GM10266 (cell line): ENCODE measurements around the gene EDA2R.
A peak's percentile ranks its signal among the peaks of the same experiment; 100 is the strongest.

Source experiments
- DNase-seq: peaks from one replicate; pipeline ENCODE4 v3.0.0; 2012; ENCODE audit errors: extremely low spot score
- TF ChIP-seq, protein P1 (sequence below): IDR thresholded peaks from 2 replicates; pipeline ENCODE4 v1.5.1; 2012; ENCODE audit warnings: mild to moderate bottlenecking, low read depth; ENCODE audit not compliant: control insufficient read depth, insufficient read depth; ENCODE audit errors: missing control alignments

The EDA2R gene, protein sequence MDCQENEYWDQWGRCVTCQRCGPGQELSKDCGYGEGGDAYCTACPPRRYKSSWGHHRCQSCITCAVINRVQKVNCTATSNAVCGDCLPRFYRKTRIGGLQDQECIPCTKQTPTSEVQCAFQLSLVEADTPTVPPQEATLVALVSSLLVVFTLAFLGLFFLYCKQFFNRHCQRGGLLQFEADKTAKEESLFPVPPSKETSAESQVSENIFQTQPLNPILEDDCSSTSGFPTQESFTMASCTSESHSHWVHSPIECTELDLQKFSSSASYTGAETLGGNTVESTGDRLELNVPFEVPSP

DNA sequence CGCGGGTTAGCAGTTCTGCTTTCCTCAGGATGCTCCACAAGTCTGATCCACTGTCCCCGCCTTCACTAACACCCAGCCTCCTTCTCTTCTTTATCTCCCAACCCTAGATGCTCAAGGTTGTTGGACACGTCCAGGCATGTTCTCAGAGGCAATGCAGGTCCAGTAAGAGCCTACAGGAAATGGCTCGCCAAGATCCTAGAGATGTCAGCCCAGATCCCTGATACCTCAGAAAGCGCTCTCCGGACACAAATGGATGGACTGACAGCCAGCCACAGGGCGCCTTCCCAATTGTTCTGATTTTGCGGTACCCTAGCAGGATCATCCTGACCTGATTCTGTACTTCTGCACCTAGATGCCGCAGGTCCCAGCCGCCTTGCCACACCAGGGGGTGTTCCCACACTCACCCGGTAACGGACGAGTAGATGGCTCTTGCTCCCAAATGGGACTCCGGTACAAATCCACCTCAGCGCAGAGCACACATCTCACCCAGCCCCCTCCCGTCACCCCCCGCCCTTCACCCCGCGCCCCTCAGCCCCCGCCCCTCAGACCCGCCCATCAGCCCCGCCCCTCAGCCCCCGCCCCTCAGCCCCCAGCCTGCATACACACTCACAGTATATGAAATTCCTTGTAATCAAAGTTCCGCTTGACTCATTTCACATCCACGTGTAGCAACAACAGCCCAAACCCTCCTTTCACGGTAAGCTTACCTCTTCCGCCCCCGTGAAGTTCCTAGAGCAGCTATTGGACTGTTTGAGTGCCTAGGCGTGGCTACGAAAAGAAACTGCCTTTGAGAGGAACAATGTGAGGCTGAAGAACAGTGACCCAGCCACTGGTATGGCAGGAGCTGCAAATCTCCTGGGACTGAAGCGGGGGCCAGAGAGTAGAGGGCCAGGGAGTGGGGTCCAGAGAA lies at the start of gene EDA2R:
Gene EDA2R, minus strand, starts transcription at position 488 of the 910 bp plus-strand sequence. CDS start 23,058 bp downstream, outside the sequence.
- TF ChIP-seq, protein P1, sequence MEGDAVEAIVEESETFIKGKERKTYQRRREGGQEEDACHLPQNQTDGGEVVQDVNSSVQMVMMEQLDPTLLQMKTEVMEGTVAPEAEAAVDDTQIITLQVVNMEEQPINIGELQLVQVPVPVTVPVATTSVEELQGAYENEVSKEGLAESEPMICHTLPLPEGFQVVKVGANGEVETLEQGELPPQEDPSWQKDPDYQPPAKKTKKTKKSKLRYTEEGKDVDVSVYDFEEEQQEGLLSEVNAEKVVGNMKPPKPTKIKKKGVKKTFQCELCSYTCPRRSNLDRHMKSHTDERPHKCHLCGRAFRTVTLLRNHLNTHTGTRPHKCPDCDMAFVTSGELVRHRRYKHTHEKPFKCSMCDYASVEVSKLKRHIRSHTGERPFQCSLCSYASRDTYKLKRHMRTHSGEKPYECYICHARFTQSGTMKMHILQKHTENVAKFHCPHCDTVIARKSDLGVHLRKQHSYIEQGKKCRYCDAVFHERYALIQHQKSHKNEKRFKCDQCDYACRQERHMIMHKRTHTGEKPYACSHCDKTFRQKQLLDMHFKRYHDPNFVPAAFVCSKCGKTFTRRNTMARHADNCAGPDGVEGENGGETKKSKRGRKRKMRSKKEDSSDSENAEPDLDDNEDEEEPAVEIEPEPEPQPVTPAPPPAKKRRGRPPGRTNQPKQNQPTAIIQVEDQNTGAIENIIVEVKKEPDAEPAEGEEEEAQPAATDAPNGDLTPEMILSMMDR: no peak
- peak; percentile 52 for DNase-seq

DNA sequence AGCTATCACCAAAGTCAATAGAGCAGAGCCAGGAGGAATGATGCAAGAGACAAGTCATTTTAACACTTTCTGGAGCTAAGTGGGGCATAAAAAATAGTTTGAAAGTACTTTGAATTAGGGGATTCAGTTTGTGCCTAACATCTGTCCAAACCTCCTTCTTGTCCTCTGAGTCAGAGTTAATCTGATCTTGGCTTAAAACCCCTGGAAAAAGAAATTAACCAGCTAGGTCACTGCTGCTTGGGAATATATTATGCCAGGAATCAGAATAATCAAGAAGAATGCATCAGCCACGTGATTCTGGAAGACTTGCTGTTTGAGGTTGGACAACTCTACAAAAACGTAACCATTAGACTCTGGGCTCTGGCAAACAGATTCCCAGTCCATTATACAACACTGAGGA lies 45.3 kb upstream of the EDA2R start:
- no peak for DNase-seq
- TF ChIP-seq, protein P1: no peak

DNA sequence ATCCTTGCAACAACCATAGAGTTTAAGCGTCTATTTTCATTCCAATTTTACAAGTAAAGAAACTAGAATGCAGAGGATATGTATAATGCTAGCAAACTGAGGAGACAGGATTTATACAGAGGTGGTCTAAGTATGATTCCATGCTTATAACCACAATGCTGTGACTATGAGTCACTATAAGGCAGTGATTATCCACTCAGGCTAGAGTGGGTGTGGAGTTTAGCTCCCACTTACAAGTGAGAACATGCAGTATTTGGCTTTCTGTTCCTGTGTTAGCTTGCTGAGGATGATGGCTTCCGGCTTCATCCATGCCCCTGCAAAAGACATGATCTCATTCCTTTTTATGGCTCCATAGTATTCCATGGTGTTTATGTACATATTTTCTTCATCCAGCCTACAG lies 41.6 kb upstream of the EDA2R start:
- no peak for DNase-seq

DNA sequence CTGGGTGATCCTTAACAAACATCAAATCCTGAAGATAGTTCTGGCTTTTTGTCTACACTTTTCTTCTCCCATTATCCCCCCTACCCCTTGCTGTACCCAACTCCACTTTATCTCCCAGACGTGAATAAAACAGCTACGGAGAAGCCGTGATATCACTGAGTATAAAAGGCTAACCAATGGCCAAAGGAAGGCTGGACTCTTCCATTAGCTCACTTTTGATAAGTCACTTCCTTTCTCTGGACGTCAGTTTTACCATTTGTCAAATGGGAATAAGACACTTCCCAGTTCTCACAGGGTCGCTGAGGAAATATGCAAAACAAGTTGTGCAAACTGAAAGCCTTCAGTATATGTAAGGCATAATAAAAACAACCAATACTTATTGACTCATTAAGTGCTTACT lies 38.6 kb upstream of the EDA2R start:
- TF ChIP-seq, protein P1: no peak
- DNase-seq: no peak

More for the DNA sequence above, 41.6 kb upstream of the EDA2R start:
- TF ChIP-seq, protein P1: no peak

DNA sequence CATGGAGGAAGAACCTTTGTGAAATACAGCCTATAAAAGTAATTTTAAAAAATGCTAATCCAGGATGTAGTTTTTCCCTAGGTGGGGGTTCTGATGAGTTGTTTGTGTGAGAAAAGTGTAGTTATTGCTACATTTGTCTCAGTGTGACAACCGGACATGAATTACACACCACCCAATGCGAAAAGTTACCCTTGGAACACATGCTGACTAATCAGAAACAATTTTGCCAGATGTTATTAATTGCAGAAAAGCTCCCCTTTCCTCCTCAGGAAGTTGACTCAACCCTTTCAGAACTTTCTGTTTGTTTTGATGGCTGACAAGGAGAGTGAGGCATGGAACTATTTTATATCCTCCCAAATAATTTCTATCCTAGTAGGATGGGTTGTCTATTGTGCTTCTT lies 38.1 kb upstream of the EDA2R start:
- no peak for DNase-seq
- TF ChIP-seq, protein P1: no peak

DNA sequence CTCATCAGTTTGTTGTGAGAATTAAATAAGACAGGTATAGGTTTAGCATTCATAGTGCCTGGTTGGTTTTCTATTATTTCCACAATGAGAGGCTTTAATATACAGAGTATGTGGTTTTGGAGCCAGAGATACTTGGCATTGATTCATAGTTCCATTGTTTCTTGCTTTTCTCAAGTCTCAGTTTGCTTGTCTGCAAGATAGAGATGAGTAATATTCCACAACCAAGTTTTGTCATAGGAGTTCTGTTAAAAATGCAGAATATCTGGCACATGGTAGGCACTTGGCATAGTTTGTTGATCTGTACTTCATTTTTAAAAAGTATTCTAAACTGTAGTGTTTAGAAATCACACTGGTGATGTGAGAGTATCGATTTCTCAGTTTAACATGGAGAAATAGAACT lies 37.5 kb upstream of the EDA2R start:
- TF ChIP-seq, protein P1: no peak
- no peak for DNase-seq
